Measurements from ENCODE around the gene MAVS.

DNA sequence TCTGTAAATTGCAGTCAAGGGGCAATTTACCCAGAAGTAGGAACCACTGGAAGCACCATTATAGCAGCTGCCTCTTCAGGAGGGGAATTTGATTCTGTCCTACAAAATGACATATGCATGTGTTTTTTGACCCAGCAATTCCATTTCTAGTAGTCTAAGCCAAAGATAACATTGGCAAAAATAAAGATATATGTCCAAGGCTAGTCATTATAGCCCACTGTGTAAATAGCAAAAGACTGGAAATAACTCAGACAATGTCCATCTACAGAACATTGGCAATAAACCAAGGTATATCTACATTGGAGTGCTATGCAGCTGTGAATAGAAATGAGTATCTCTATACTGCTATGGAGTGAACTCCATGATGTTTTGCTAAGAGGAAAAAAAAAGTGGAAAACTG, 30.0 kb downstream of the MAVS start:
- TF ChIP-seq, protein P1, sequence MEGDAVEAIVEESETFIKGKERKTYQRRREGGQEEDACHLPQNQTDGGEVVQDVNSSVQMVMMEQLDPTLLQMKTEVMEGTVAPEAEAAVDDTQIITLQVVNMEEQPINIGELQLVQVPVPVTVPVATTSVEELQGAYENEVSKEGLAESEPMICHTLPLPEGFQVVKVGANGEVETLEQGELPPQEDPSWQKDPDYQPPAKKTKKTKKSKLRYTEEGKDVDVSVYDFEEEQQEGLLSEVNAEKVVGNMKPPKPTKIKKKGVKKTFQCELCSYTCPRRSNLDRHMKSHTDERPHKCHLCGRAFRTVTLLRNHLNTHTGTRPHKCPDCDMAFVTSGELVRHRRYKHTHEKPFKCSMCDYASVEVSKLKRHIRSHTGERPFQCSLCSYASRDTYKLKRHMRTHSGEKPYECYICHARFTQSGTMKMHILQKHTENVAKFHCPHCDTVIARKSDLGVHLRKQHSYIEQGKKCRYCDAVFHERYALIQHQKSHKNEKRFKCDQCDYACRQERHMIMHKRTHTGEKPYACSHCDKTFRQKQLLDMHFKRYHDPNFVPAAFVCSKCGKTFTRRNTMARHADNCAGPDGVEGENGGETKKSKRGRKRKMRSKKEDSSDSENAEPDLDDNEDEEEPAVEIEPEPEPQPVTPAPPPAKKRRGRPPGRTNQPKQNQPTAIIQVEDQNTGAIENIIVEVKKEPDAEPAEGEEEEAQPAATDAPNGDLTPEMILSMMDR (IDR thresholded peaks at IDR 0.05): no peak
- no peak for TF ChIP-seq POLR2A (IDR thresholded peaks at IDR 0.05)
